ENCODE measurements around the gene ZNF319. TPM values are rescaled to one million over a fixed set of nuclear protein-coding genes. Genes with fewer than 3 reads are reported as not detected.

Gene ZNF319
- polyA plus RNA-seq, 1 donor from 2014 or later = 7.0 TPM

GRCh38 chr16:58021661-58022551 is 21.4 kb upstream of the ZNF319 start:
- no peaks in the 10 kb centered on the region for H3K36me3 ChIP-seq (ENCODE audit: insufficient read depth, low read length)
- H3K27ac ChIP-seq (ENCODE audit: low read length) = no peak overlapping the region
- H3K27me3 ChIP-seq (ENCODE audit: insufficient read depth, low read depth, low read length) = no peaks in the 10 kb centered on the region
- no peaks in the 10 kb centered on the region for H3K9me3 ChIP-seq (ENCODE audit: low read length)
- H4K20me1 ChIP-seq (ENCODE audit: insufficient read depth) = peaks cover 2% of the 10 kb centered on the region
- H3K4me2 ChIP-seq (ENCODE audit: low read length) = no peak overlapping the region
- H3K79me2 ChIP-seq (replicated peaks; ENCODE audit: insufficient read depth, low read length) = peaks cover 3% of the 10 kb centered on the region
- H3F3A ChIP-seq (ENCODE audit: insufficient read depth, low read length, poor library complexity, severe bottlenecking) = no peaks in the 10 kb centered on the region
- no peak overlapping the region for H3K4me3 ChIP-seq (ENCODE audit: low read length)
- H2AFZ ChIP-seq (ENCODE audit: low read depth, low read length) = no peak overlapping the region
- TF ChIP-seq CTCF (IDR thresholded peaks at IDR 0.05; ENCODE audit: poor library complexity, severe bottlenecking) (no peak), RAD21 (conservative IDR thresholded peaks at IDR 0.05) (no peak), POLR2AphosphoS5 (IDR thresholded peaks at IDR 0.05) (no peak), EZH2 (IDR thresholded peaks at IDR 0.05; ENCODE audit: borderline replicate concordance, insufficient read depth, low read length, poor library complexity, severe bottlenecking) (no peak), MXI1 (conservative IDR thresholded peaks at IDR 0.05; ENCODE audit: poor library complexity, severe bottlenecking) (no peak), SMC3 (conservative IDR thresholded peaks at IDR 0.05; ENCODE audit: poor library complexity) (no peak), EP300 (conservative IDR thresholded peaks at IDR 0.05; ENCODE audit: poor library complexity, severe bottlenecking) (no peak), TAF1 (IDR thresholded peaks at IDR 0.05; ENCODE audit: low read depth) (no peak)
- TF ChIP-seq, protein P1, sequence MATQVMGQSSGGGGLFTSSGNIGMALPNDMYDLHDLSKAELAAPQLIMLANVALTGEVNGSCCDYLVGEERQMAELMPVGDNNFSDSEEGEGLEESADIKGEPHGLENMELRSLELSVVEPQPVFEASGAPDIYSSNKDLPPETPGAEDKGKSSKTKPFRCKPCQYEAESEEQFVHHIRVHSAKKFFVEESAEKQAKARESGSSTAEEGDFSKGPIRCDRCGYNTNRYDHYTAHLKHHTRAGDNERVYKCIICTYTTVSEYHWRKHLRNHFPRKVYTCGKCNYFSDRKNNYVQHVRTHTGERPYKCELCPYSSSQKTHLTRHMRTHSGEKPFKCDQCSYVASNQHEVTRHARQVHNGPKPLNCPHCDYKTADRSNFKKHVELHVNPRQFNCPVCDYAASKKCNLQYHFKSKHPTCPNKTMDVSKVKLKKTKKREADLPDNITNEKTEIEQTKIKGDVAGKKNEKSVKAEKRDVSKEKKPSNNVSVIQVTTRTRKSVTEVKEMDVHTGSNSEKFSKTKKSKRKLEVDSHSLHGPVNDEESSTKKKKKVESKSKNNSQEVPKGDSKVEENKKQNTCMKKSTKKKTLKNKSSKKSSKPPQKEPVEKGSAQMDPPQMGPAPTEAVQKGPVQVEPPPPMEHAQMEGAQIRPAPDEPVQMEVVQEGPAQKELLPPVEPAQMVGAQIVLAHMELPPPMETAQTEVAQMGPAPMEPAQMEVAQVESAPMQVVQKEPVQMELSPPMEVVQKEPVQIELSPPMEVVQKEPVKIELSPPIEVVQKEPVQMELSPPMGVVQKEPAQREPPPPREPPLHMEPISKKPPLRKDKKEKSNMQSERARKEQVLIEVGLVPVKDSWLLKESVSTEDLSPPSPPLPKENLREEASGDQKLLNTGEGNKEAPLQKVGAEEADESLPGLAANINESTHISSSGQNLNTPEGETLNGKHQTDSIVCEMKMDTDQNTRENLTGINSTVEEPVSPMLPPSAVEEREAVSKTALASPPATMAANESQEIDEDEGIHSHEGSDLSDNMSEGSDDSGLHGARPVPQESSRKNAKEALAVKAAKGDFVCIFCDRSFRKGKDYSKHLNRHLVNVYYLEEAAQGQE (IDR thresholded peaks at IDR 0.05; ENCODE audit: borderline replicate concordance) = no peak
- no peak overlapping the region for H3K9ac ChIP-seq (ENCODE audit: low read length)
- no peaks in the 10 kb centered on the region for H3K9me2 ChIP-seq (ENCODE audit: insufficient read depth, low read length)

DNA sequence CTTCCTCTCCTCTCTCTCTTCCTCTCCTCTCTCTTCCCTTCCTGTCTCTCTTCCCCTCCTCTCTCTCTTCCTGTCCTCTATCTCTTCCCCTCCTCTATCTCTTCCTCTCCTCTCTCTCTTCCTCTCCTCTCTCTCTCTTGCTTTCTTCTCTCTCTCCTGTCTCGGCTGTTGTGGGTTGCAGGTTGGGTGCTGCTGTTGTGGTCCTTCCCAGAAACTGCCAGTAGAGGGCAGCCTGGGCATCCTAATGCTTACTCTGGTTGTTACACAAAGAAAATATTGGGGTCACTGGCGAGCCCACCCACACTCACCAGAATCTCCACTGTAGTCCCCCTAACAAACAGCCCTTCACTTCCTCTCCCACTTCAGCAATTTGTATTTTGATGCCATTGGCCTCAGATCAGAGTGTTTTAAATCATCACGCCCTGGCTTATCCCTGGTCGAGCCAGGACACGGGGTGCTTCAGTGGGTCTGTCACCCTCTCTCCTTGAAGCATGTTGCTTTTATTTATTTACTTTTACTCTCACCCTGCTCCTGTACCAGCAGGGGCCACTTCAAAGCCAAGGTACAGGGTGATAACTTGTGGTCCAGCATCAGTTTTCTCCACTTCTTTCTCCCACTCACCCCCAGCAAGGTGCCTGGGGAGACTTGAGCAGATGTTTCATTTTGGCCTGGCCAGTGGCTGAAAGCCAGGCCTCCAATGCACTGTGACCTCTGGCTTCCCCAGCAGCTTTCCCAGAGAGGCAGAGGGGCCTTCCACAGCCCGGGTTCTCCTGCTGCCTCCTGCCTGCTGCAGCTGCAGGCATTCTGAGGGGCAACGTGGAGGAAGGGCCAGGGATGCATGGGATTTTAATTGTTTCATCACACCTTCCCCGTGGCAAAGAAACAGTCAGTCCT is 20.4 kb upstream of the ZNF319 start:
- TF ChIP-seq RAD21 (conservative IDR thresholded peaks at IDR 0.05) (peak; percentile 93), EP300 (conservative IDR thresholded peaks at IDR 0.05; ENCODE audit: poor library complexity, severe bottlenecking) (no peak), SMC3 (conservative IDR thresholded peaks at IDR 0.05; ENCODE audit: poor library complexity) (peak; percentile 93), CTCF (IDR thresholded peaks at IDR 0.05; ENCODE audit: poor library complexity, severe bottlenecking) (peak; percentile 97)
- TF ChIP-seq, protein P1 (IDR thresholded peaks at IDR 0.05; ENCODE audit: borderline replicate concordance) = no peak
- Histone ChIP-seq H3F3A (ENCODE audit: insufficient read depth, low read length, poor library complexity, severe bottlenecking) (no peaks in the 10 kb centered on the region), H3K79me2 (replicated peaks; ENCODE audit: insufficient read depth, low read length) (peaks cover 3% of the 10 kb centered on the region), H4K20me1 (ENCODE audit: insufficient read depth) (no peaks in the 10 kb centered on the region), H3K36me3 (ENCODE audit: insufficient read depth, low read length) (no peaks in the 10 kb centered on the region), H3K27me3 (ENCODE audit: insufficient read depth, low read depth, low read length) (no peaks in the 10 kb centered on the region), H3K9me2 (ENCODE audit: insufficient read depth, low read length) (no peaks in the 10 kb centered on the region), H3K9me3 (ENCODE audit: low read length) (no peaks in the 10 kb centered on the region), H3K4me2 (ENCODE audit: low read length) (no peak overlapping the region), H3K27ac (ENCODE audit: low read length) (no peak overlapping the region), H3K9ac (ENCODE audit: low read length) (peak overlapping the region; percentile 32), H2AFZ (ENCODE audit: low read depth, low read length) (no peak overlapping the region), H3K4me3 (ENCODE audit: low read length) (no peak overlapping the region)

Data from neural cell (in vitro differentiated cells).